Glutamatergic neuron (in vitro differentiated cells): ENCODE results near the gene LPCAT3. TPM values are rescaled to one million over a fixed set of nuclear protein-coding genes. Genes with fewer than 3 reads are reported as not detected.

Experiments
- DNase-seq: peaks from one replicate; pipeline ENCODE4 v3.0.0; 2022
- H3K27ac Mint-ChIP-seq: one replicate; pipeline ENCODE4 v1.8.0; 2020; ENCODE audit warnings: mild to moderate bottlenecking, mixed read lengths, inconsistent platforms; ENCODE audit not compliant: unreplicated experiment
- H3K27me3 Mint-ChIP-seq: one replicate; pipeline ENCODE4 v1.8.0; 2020; ENCODE audit warnings: mild to moderate bottlenecking, moderate library complexity, mixed read lengths, inconsistent platforms; ENCODE audit not compliant: unreplicated experiment
- H3K36me3 Mint-ChIP-seq: one replicate; pipeline ENCODE4 v1.8.0; 2020; ENCODE audit warnings: mild to moderate bottlenecking, mixed read lengths, inconsistent platforms; ENCODE audit not compliant: unreplicated experiment
- H3K4me1 Mint-ChIP-seq: one replicate; pipeline ENCODE4 v1.8.0; 2020; ENCODE audit warnings: mild to moderate bottlenecking, low read depth, mixed read lengths, inconsistent platforms; ENCODE audit not compliant: unreplicated experiment
- H3K4me3 Mint-ChIP-seq: one replicate; pipeline ENCODE4 v1.8.0; 2020; ENCODE audit warnings: mild to moderate bottlenecking, mixed read lengths, inconsistent platforms; ENCODE audit not compliant: unreplicated experiment
- H3K9me3 Mint-ChIP-seq: one replicate; pipeline ENCODE4 v1.8.0; 2020; ENCODE audit warnings: mild to moderate bottlenecking, moderate library complexity, mixed read lengths, inconsistent platforms; ENCODE audit not compliant: unreplicated experiment
- total RNA-seq: library from RNA; stranded (reverse); fragmentation: NEBNext Ultra II Directional; extraction: Animal tissue kit (Norgen Biotek cat#: 25700); gene quantifications from one replicate; pipeline ENCODE4 v1.2.1, GENCODE V29; 2021; ENCODE audit not compliant: unreplicated experiment
- TF ChIP-seq, protein P1 (sequence below): fragments of 200-600 bp; sonication (generic); IDR thresholded peaks from one replicate; pipeline ENCODE4 v1.5.0; 2021; ENCODE audit not compliant: partially characterized antibody, unreplicated experiment

Gene LPCAT3
- total RNA-seq, 1 donor from 2014 or later: 53.3 TPM

DNA sequence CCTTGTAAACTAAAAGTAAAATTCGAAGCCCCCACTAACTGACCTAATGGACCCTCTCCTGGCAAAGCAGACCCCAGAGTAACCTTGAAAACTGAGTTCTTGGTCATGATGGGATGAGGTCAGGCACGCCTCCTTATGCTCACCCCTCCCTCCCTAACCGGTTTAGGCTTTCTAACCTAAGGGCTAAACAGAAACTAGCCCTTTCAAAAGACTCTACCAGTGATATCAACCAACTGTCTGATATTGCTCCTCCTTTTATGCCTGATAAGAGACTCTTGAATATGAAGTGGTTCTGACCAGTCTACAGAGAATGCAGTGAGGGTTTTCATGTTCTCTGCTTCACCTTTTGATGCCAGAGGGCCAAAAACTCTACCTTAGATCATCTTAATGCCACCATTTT lies 4.8 kb upstream of the LPCAT3 start:
- no peak for DNase-seq
- Mint-ChIP-seq H3K4me1 (peaks cover 5% of the 10 kb centered on the region), H3K27me3 (peaks cover 1% of the 10 kb centered on the region), H3K27ac (no peak overlapping the region), H3K4me3 (no peak overlapping the region), H3K36me3 (no peaks in the 10 kb centered on the region), H3K9me3 (peaks cover 2% of the 10 kb centered on the region)
- TF ChIP-seq, protein P1, sequence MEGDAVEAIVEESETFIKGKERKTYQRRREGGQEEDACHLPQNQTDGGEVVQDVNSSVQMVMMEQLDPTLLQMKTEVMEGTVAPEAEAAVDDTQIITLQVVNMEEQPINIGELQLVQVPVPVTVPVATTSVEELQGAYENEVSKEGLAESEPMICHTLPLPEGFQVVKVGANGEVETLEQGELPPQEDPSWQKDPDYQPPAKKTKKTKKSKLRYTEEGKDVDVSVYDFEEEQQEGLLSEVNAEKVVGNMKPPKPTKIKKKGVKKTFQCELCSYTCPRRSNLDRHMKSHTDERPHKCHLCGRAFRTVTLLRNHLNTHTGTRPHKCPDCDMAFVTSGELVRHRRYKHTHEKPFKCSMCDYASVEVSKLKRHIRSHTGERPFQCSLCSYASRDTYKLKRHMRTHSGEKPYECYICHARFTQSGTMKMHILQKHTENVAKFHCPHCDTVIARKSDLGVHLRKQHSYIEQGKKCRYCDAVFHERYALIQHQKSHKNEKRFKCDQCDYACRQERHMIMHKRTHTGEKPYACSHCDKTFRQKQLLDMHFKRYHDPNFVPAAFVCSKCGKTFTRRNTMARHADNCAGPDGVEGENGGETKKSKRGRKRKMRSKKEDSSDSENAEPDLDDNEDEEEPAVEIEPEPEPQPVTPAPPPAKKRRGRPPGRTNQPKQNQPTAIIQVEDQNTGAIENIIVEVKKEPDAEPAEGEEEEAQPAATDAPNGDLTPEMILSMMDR: no peak

DNA sequence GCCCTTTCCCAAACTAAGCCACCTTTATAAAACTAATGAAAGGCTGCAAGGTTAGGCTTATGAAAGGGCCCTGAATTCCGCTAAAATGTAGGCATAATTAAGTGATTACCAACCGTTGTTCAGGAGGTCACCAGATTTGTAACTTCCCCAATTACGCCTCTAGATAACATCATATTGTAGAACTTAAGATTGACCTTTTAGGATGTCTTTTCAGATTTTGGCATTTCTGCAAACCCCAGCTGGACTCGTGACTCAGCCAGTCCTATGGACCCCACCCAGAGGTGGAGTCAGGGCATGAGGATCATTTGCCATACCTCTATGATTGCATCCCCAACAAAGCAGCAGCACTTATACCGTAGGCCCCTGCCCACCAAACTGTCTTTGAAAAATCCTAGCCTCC lies 3.7 kb upstream of the LPCAT3 start:
- H3K9me3 Mint-ChIP-seq: peaks cover 2% of the 10 kb centered on the region
- H3K36me3 Mint-ChIP-seq: no peaks in the 10 kb centered on the region
- TF ChIP-seq, protein P1: no peak
- no peak overlapping the region for H3K4me3 Mint-ChIP-seq
- peaks cover 9% of the 10 kb centered on the region for H3K4me1 Mint-ChIP-seq
- no peak for DNase-seq
- no peak overlapping the region for H3K27ac Mint-ChIP-seq
- H3K27me3 Mint-ChIP-seq: peaks cover 7% of the 10 kb centered on the region

DNA sequence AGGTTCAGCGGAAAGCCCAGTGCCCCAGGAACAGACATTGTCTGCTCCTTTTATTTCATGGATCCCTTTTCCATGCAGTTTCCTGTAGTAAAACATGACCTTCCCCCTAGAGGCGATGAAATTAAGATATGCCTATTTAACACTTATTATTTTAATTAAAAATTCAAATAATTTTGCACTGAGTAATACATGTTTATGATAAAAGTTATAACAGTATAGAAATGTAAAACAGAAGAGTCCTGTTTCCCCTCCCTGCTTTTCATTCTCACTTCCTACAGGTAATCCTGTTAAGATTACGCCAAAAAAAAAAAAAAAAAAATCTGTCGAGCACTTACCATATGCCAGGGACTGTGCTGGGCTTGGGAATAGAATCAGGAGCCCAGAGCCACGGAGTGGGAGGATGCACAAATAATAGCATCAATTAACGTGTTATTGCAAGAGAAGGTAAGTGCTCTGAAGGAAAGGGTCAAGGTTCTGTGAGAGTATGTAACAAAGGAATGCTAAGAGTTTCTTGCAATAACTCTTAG lies 830 bp upstream of the LPCAT3 start:
- H3K4me1 Mint-ChIP-seq: peaks cover 10% of the 10 kb centered on the region
- H3K27ac Mint-ChIP-seq: peak overlapping the region; percentile 80
- peaks cover 7% of the 10 kb centered on the region for H3K27me3 Mint-ChIP-seq
- TF ChIP-seq, protein P1: peak; percentile 24
- no peaks in the 10 kb centered on the region for H3K36me3 Mint-ChIP-seq
- peaks cover 2% of the 10 kb centered on the region for H3K9me3 Mint-ChIP-seq
- H3K4me3 Mint-ChIP-seq: peak overlapping the region; percentile 83
- no peak for DNase-seq

DNA sequence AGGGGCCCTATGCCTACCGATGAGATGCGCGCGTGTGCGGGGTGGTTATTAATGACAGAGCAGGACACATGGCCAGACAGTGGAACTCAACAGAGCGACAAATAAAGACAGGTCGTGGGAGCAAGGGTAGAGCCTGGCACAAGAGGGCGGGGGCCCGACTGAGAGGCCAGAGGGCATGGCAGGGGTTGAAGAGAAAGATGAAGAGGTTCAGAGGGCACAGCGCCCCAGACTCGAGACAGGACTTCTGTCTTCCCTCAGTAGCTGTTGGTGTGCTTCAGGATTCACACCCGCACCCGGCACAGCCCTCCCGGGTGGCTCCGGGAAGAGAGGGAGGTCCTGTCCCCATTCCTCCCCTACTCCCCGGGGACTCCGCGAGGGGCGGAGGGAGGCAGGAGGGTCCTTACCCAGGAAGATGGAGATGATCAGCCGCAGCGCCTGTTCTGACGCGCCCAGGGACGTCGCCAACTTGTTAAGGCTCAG lies 366 bp downstream of the LPCAT3 start:
- Mint-ChIP-seq H3K4me1 (peaks cover 15% of the 10 kb centered on the region), H3K36me3 (peaks cover 3% of the 10 kb centered on the region), H3K4me3 (peak overlapping the region; percentile 96), H3K27me3 (peaks cover 8% of the 10 kb centered on the region), H3K27ac (peak overlapping the region; percentile 79), H3K9me3 (peaks cover 2% of the 10 kb centered on the region)
- DNase-seq: peak; percentile 81
- TF ChIP-seq, protein P1: no peak

DNA sequence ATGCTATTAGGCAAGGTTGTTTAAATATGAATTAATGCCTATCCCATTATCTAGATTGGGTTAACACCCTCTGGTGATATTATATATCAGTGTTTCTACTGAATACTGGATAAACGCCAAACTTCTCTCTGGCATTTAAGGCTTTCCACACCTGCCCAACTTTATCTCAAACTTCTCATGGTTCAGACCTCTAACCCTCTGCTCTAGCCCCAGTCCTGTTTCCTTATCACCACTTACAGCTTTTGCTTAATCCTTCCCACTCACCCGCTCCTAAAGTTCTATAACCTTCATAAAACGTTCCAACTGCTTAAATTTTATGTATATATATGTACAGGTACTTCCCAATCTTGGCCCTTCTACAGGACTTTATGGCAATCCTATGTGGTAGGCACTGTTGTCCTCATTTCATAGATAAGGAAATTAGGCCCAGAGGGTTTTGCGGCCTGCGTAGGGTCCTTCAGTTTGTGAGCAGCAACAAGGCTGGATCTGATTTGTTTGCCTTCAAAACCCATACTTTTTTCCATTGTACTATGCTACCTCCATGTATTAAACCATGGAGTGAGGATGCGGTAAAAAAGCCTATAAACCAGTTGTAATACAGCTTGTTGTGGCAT lies 1.2 kb downstream of the LPCAT3 start:
- TF ChIP-seq, protein P1: no peak
- no peak overlapping the region for H3K27ac Mint-ChIP-seq
- H3K36me3 Mint-ChIP-seq: peaks cover 5% of the 10 kb centered on the region

More for the DNA sequence above, 1.2 kb downstream of the LPCAT3 start:
- Mint-ChIP-seq H3K4me3 (peak overlapping the region; percentile 96), H3K9me3 (peaks cover 2% of the 10 kb centered on the region), H3K4me1 (peaks cover 17% of the 10 kb centered on the region), H3K27me3 (peaks cover 8% of the 10 kb centered on the region)
- DNase-seq: no peak
